HG02623 (cell line): ENCODE data around the gene MYO19.
"Not testable (repeated sequence)": the region's sequence is repeated elsewhere in the genome, so short reads cannot be mapped to it uniquely, and the experiment has no call there.

ENCODE experiments used
- ATAC-seq: cut with Tn5 transposase; IDR thresholded peaks from one replicate; pipeline ENCODE4 v1.9.1; 2021; ENCODE audit warnings: moderate library complexity; ENCODE audit not compliant: unreplicated experiment

The MYO19 gene

DNA sequence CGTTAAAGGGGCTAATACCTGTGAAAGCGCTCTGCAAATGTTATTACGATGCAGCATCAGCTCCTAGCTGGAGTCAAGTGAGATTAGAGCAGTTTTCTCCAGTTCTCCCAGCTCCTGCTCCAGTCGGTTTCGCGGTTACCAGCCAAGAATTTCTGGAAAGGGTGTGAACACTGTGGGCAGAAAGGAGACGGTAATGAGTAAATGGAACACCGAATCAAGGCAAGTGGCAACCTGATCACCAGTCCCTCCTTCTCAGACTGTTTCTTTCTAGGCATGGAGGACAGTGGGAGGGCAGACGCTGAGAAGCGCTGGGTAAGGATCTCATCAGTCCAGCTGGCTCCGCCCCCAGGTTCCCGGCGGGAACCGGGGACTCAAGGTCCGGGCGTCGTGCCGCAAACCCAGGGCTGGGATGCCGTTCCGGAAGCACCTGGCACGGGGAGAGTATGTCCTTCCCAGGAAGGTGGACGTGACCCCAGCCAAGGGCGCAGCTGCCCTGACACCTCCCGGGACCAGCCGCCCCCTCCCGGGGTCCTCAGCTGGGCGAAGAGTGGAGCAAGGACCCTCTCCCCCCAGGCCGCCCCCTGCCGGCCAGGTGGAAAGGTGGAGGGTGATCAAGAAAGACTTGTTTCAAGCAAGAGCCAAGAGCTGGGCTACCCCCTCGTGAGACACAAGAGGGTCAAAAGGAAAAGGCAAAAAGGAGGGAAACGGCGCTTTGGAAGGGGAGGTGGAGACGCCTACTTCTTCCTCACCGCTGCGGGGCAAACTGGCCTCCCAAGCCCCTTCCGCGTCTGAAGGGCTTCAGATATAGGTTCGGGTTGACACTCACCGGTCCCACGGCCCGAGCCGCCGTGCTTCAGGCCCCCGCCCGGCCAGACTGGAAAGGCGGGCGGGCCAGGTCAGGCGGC, 481 bp downstream of the MYO19 start:
- peak; percentile 14 for ATAC-seq

DNA sequence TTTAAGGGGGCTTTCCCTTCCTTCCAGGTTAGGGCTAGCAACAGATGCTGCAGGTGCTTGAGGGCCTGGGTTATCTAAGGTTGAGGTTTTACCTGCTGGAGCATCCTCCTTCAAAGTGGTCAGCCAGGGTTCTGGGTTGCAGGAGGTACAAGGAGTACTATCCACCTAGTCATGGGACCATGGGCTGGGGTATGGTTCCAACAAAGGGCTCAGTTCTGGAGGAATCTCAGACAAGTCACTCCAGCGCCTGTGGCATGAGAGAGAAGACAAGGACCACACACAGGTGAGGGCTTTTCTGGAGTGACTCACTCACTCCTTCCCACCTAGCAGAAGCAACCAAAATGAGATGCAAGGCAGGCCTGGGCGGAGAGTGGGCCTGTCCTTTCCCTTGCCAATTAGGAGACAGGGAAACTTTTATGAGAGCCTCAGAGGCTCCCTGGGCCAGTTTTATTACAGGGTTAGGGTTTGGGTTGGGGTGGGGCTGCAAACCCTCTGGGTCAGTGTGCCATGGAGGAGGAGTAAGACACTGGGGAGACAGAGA, 2.2 kb downstream of the MYO19 start:
- ATAC-seq, result no peak

DNA sequence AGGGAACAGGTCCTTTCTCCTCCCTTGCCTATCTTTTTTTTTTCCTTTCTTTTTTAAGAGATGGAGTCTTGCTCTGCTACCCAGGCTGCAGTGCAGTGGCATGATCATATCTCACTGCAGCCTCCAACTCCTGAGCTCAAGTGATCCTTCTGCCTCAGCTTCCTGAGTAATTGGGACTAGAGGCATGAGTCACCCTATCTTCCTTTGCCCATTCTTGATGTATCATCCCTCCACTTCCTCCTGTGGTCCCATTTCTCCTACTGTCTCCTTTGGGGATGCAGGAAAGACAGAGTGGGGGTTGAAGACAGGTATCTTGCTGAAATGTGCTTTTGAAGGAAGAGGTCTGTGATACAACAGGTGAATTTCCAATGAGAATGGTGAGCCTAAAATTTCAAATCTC, 5.5 kb downstream of the MYO19 start:
- ATAC-seq, result no peak

DNA sequence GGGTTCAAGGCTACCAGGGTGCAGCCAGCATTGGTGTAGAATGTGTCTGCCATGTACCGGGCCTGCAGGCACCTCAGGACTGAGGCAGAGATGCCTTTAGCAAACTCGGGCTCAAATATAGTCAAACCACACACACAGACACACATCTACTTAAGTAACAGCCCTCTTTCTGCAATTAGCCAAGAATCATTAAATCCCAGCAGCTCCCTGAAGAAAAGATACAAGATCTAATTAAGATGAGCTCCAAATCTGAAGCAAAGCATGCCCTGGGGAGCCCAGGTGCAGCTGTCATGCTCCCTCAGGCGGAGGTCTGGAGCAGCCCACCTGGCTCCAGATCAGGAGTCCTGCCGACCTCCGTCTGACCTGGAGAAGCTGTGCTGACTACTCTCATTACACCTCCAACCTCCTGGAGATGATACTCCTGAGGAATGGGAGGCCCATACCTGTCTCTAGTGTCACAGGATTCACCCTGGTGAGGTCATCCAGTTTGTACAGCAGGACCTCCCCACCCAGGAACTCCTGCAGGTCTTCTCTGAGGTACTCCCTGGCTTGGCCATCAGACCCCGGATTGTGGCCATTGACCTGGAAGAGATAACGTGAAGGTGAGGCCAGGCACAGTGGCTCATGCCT, 6.9 kb downstream of the MYO19 start:
- ATAC-seq, result no peak

DNA sequence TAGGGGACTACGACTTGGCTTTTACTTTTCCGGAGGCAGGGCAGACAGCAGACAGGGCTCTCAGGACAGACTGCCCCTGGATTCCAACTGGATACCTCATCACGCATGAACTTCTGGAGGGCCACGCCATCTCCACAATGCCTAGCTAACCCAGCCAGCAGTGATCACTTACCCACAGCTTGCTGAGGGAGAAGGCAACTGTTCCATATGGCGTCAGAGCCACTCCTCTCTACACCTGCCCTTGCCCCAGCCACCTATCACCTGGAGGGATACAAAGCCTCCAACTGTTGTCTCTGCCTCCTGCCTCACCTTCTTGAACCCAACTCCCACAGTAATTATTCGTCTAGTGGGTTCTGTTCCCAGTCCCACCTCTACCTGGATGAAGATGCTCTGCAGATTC, 8.8 kb downstream of the MYO19 start:
- no peak for ATAC-seq

DNA sequence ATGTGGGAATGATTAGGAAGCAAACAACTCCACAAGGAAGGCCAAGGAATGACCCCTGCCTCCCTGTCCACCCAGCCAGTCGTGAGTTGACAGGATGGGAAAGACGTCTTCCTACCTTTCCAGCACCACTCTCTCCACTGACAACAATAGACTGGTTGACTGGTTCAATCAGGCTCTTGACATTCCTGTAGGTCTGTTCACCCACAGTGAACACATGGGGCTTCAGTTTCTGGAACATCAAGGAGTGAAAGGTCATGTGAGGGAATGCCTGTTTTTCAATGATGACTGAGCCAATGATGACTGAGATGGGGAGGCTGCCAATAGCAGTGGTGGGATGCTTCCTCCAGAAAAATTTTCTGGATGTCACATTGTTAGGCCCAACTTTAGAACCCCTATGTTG, 9.6 kb downstream of the MYO19 start:
- no peak for ATAC-seq

DNA sequence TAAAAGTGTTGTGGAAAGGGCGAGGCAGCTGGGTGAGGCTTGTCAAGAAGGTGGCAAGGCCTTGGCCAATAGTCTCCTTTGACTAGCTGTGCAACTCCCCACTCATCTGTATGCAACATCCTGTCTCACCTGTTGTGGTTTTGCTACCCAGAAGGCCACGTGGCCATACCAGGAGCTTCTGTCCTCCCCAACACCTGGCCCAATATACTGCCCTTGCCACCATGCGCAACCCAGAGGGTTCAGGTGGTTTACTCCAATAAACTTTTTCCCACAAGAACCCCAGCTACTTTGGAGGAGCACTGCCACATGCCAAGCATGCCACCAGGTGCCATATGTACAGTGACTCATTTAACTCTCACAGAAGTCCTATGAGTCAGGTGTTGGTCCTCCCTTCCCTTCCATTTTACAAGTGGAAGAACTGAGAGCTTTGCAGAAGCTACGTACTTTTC, 10.2 kb downstream of the MYO19 start:
- no peak for ATAC-seq

DNA sequence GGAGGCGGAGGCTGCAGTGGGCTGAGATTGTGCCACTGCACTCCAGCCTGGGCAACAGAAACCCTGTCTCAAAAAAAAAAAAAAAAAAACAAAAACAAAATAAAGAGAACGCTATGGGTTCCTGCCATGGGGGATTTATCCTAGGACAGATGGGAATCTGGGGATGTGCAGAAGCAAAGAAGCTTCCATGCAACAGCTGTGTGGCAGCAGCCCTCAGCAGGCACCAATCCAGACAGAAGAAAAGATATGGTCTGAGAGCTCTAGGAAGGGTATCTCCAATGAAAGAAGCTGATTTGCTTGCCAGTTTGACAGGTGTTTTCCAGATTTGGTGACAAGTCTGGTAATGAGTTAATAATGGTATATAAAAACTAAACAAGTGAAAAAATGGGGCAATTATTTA, 11.6 kb downstream of the MYO19 start:
- no peak for ATAC-seq

DNA sequence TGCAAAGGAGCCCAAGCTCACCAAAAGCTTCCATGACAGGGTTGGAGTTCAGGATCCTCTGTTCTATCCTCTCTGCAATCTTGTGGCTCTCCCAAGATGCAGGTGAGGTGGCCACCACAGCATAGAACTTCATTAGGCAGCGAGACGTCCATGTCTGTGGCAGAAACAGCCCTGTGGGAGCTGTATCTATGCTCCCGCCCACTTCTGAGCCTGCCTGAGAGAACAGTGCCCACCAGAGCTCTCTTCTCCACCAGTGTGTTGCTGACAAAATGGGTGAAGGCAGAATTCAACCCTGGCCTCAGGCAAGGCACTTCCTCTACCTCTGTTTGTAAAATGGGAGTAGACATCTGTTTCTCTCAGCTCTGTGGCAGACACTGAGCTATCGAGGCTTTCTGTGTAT, 18.8 kb downstream of the MYO19 start:
- ATAC-seq, result no peak

DNA sequence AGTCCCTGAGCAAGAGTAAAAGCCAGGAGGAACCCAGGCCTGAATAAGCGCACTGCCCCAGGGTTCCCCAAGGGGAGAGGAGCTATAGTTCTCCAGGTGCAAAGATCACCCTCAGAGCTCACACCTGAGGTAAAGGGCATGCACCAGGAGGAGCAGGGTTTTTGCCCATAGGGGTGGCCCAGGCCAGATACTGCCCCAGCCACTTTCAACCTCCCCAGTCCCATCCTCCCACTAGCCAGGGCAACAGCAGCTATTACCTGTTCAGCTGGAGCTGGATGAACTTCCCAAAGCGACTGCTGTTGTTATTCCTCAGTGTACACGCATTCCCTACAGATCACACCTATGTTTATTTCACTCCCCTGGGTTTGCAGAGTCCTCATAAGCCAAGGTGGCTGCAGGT, 19.8 kb downstream of the MYO19 start:
- ATAC-seq, result no peak

DNA sequence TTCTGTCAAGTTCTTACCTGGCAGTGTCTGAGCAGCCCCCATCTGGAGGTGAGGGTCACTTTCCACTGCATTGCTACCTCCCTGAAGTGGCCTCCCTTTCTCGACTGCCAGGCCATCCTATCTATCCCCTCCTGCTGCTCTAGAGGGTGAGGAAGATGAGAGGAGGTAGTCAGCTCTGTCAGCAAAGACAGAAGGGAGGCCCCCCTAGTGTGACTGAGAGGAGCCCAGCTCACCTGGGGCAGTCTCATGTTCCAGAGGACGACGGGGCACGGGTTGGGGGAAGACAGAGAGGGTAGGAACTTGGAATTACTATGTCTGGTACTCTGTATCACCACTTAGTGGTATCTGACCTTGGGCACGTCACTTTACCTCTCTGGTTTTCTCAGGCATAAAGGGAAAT, 22.0 kb downstream of the MYO19 start:
- no peak for ATAC-seq

DNA sequence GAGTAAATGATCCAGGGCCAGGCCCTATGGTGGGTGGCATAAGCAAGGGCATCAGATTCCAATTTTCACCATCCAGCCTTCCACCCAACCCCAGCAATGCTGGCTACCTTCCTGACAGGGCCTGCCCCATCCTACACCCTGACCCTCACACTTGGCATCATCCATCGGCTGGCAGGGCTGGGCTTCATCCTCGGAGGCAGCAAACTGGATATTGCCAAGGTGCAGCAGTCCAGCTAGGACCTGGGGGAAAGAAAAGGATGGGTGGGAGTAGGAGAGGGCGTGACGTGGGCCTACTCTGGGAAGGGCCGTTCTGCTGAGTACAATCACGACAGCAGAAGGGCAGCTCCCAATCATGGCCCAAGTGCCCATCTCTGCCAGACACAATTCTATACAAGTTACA, 23.5 kb downstream of the MYO19 start:
- no peak for ATAC-seq

DNA sequence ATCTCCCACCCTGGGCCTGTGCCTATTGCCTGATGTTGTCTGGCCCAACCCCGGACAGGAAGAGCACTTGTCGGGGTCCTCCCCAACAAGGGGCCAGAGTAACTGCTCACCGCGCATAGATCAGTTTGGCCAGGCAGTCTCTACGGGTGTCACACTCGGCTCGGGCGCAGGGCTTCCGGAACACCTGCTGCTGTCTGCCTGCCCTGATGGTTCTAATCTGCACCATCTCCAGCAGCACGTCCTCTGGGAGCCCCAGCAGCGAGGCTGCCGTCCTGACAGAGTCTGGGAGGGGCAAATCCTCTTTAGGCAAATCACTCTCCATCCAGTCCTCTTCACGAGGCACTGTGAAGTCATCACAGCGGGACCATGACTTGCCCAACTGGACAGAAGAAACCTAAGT, 24.0 kb downstream of the MYO19 start:
- no peak for ATAC-seq

DNA sequence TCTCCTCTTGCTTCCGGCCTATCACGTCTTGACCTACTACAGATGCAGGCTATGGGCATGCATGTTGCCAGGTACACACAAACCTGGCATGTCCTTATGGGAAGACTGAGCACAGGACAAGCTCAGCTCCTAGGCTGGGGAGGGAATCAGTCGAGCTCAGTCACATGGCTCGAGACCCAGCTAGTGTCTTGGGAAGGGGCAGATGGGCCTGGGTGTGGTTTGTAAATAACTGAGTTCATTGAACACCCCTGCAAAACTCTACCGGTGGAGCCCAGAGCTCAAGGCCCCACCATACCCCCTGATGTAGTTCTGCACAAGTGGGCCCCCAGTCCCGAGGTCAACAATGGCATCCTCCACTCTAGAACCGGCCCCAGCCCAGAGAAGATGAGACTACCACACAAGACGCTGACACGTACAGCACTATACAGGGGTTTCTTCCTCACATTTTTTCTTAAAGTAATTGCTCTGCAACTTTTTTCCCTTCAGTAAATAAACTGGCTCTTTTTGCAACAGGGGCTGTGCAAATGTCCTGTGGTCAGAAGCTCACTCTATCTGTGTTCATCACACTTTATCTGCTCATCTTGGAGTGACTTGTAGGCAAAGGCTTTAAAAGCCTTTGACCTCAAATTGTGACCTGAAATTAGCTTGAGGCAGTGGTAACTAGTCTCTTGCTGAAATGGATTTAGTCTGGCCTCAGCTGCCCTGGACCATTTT, 25.2 kb downstream of the MYO19 start:
- no peak for ATAC-seq

DNA sequence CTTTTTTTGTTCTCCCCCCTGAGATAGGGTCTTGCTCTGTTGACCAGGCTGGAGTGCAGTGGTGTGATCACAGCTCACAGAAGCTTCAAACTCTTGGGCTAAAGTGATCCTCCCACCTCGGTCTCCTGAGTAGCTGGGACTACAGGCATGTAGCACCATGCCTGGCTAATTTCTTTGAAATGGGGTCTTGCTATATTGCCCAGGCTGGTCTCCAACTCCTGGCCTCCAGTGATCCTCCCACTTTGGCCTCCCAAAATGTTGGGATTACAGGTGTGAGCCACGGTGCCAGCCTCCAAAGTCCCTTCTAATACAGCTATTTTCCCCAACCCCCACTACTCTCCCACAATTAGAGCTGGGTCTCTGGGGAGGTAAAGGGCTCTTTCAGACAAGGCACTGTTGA, 26.2 kb downstream of the MYO19 start:
- ATAC-seq, result not testable (repeated sequence)

DNA sequence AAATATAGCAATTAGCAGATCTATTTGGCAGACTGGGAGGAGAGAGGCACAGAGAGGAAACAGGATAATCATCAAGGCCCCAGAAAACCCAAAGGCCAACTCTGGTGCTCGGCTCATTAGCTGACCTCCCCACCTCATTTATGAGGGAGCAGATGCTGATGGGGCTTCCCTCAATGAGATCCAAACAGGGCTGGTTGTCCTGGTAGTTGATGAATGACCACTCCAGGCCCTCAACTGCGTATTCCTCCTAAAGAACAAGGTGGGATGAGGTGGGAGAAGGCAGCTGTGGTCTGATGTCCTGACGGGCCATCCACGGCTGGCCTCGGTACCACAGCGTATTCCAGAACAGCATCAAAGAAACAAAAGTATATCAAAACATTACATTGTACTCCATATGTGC, 27.4 kb downstream of the MYO19 start:
- no peak for ATAC-seq

DNA sequence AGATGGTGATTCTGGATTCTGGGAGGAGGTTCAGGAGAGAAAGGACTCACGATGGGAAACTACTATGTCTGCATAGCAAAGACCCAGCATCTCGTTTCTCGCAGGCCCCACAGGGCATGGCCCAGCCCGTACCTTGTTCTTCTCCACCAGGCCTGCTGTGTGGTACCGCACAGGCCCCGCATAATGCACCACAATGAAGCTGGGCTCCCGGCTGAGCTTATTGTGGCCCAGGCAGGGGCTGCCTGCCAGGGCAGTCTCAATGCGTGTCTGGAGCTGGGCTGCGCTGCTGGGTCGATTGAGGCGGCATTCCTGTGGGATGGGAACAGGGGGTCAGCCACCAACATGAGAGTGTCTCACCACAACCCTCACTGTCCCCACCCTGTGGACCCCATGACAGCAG, 27.8 kb downstream of the MYO19 start:
- no peak for ATAC-seq

DNA sequence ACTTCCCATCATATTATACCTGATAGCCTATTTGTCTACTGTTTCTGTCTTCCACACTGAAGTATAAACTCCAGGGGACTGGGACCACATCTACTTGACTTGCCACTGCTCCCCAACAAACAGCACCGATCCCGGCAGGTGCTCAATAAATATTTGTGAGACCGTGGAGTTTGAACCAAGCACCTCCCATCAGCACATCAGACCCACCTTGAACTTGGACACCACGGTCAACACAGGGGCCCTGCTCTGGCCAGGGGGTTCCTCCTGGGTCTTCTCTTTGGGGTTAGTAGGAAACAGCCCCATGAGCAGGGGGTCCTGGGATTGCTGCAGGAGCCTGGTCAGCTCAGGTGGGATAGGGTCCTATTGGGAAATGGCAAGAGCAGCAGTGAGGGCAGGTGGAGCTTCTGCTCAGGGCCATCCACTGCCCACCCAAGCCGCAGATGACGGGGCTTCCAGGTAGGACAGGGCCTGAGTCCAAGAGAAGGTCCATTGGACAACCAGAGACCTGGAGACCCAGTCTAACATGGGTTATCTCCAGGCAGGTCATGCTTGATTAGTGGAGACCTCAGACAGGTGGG, 28.3 kb downstream of the MYO19 start:
- no peak for ATAC-seq

DNA sequence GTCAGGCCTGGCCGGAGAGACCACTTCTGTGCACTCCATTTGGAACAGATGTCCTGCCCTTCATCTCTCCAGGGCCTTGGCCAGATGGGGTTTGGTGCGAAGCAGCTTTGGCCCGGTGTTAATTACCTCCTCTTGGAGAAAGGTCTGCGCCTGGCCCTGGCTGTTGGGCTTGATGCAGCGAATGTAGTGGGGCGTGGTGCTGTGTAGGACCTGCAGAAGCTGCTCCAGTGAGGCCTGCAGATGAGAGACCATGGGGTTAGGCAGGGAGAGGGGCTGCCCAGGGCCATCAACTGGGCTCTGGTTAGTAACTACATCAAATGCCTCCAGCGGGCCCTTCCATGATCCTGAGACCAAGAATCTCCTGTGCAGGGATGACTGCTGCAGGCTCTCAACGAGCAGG, 29.5 kb downstream of the MYO19 start:
- no peak for ATAC-seq

DNA sequence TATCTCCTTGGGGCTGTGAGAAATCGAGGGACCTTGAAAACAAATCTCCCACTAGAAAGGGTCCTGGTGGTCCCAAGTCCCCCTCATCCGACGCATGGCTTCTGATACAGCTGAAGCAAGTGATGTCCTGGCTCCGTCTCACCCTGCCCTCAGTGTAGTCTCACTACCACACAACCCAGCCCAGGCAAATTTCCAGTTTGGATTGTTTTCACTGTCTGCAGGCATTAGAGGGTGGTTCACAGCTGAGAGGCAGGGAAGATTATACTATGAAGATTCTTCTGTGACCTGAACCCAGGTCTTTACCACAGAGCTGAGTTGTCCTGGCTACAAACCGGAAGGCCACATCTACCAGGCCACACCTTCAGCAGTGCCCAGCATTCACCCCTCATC, 30.5 kb downstream of the MYO19 start:
- ATAC-seq, result no peak

DNA sequence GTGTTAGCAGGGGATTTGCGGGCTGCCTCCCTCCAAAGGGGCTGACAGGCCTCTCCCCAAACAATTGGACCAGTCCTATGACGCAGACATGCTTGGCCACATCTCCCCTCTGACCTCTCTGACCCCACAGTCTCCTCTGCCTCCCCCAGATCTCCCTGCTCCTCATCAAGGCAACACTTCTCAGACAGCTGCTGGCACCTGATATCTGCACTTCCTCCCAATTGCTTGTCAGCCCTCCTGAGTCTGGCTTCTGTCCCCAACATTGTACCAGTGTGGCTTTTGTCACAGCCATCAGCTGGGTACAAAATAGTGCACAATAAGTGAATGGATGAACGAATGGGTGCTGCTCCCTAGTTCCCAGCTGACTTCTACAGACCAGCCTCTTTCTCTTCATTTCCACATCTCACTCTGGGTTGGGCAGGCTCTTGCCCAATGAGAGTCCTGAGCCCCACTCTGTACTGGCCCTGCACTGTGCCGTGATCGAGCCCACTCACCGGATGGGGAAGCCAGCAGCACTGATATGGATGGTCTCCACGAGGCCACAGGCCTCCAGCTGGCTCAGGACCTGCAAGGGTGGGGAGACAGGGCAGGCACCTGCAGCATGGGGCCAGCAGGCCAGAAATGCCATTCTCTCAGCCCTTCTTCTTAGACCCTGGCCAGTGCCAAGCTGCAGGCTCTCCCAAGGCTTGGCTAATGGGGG, 31.1 kb downstream of the MYO19 start:
- no peak for ATAC-seq
